ENCODE data around the gene LUZP2.

GRCh38 chr11:24762076-24762475, 265.2 kb downstream of the LUZP2 start:
- TF ChIP-seq CTCF (IDR thresholded peaks at IDR 0.05) (no peak), POLR2A (IDR thresholded peaks at IDR 0.05) (no peak)

All from adrenal gland (tissue), 5 donors.